Endothelial cell of hepatic sinusoid (primary cell): ENCODE measurements around the gene HDAC4.

Experiments used
- in situ Hi-C: cut with HindIII; loops from 2 replicates; pipeline ENCODE4 v1.10.0; 2017; ENCODE audit warnings: low sequenced_read_pairs

Gene HDAC4

GRCh38 chr2:239000089-239000488 is 400.7 kb downstream of the HDAC4 start:
- in situ Hi-C loops: loop anchor here (5.0 kb wide), 1 partner anchor 483 kb away; no protein-coding TSS in a partner anchor

- in situ Hi-C loops: no loop called here
These were observed 401.5 kb downstream of the HDAC4 start for GRCh38 chr2:238999291-238999741.

- in situ Hi-C loops: no loop called here
These were observed 402.0 kb downstream of the HDAC4 start for GRCh38 chr2:238998801-238999200.
